B cell (primary cell): ENCODE results near the gene P2RY6. TPM values are rescaled to one million over a fixed set of nuclear protein-coding genes. Genes with fewer than 3 reads are reported as not detected.

Source experiments
- ATAC-seq: fragments of 200-7000 bp; cut with Tn5 transposase; one replicate; pipeline ENCODE4 v1.10.0; 2021; ENCODE audit warnings: low read depth, mild to moderate bottlenecking, moderate number of reproducible peaks, moderate library complexity
- CTCF ChIA-PET: fragments of 350-600 bp; sonication (Branson Sonifier 250); formaldehyde crosslinking; loops from one replicate; lab custom pipeline; 2021; ENCODE audit warnings: antibody characterized with exemption, inconsistent platforms; lab: Charles Lee
- POLR2A ChIA-PET: fragments of 350-600 bp; sonication (Branson Sonifier 250); formaldehyde crosslinking; loops from one replicate; lab custom pipeline; 2021; ENCODE audit warnings: antibody characterized with exemption; lab: Charles Lee
- DNase-seq: peaks from one replicate; pipeline ENCODE4 v3.0.0; 2013
- H2AFZ ChIP-seq: 2 replicates; pipeline ENCODE4 v1.6.1; 2012; ENCODE audit warnings: mild to moderate bottlenecking, low read depth, low read length; ENCODE audit not compliant: insufficient read depth, poor library complexity, severe bottlenecking
- H3K27ac ChIP-seq, 2 donors: 1 replicate in 1 of 2; 2 replicates in 1 of 2; pipeline ENCODE4 v1.5.1; 2012 to 2013; ENCODE audit warnings: low read length in 2 of 2, mild to moderate bottlenecking in 2 of 2, moderate library complexity in 1 of 2
- H3K27me3 ChIP-seq, 4 experiments: fragments of 200-600 bp in 1 of 4; sonication (generic) in 1 of 4; replicated peaks in 1 of 4; 1 replicate in 2 of 4; 2 replicates in 2 of 4; pipeline versions ENCODE4 v1.6.1 to v1.7.0; 2013 to 2016; ENCODE audit warnings: low read length in 3 of 4, mild to moderate bottlenecking in 2 of 4, mixed read lengths in 1 of 4, moderate library complexity in 1 of 4; ENCODE audit not compliant: insufficient read depth in 4 of 4, control insufficient read depth in 3 of 4; ENCODE audit errors: control extremely low read depth in 1 of 4
- H3K36me3 ChIP-seq, 2 experiments: replicated peaks in 1 of 2; 1 replicate in 1 of 2; 2 replicates in 1 of 2; pipeline versions ENCODE4 v1.6.1 to v1.7.1; 2013; ENCODE audit warnings: low read length in 1 of 2; ENCODE audit not compliant: insufficient read depth in 2 of 2, control insufficient read depth in 1 of 2; ENCODE audit errors: control extremely low read depth in 1 of 2, extremely low read depth in 1 of 2
- H3K4me1 ChIP-seq, 2 donors: fragments of 200-600 bp in 1 of 2; sonication (generic) in 1 of 2; 1 replicate in 1 of 2; 2 replicates in 1 of 2; pipeline versions ENCODE4 v1.5.1 to v1.6.1; 2013 to 2017; ENCODE audit warnings: low read length in 2 of 2; ENCODE audit not compliant: control insufficient read depth in 2 of 2, insufficient read depth in 2 of 2
- H3K4me2 ChIP-seq: replicated peaks from 2 replicates; pipeline ENCODE3; 2012; ENCODE audit warnings: mild to moderate bottlenecking, low read depth, low read length; ENCODE audit not compliant: poor library complexity, severe bottlenecking
- H3K4me3 ChIP-seq, 5 experiments: fragments of 200-600 bp in 1 of 5; sonication (generic) in 1 of 5; 1 replicate in 3 of 5; 2 replicates in 2 of 5; pipeline versions ENCODE4 v1.5.1 to v1.7.0; 2011 to 2016; ENCODE audit warnings: low read length in 4 of 5, mild to moderate bottlenecking in 4 of 5, low read depth in 2 of 5, control low read depth in 1 of 5, moderate library complexity in 1 of 5; ENCODE audit not compliant: insufficient read depth in 1 of 5; ENCODE audit errors: control extremely low read depth in 1 of 5, extremely low read depth in 1 of 5
- H3K79me2 ChIP-seq: fragments of 200-600 bp; sonication (generic); one replicate; pipeline ENCODE4 v1.6.0; 2016; ENCODE audit warnings: low read length; ENCODE audit not compliant: control insufficient read depth, insufficient read depth
- H3K9ac ChIP-seq: fragments of 200-600 bp; sonication (generic); 2 replicates; pipeline ENCODE4 v1.6.1; 2017; ENCODE audit warnings: mild to moderate bottlenecking, low read length, moderate library complexity
- H3K9me3 ChIP-seq, 3 donors: one replicate each; pipeline versions ENCODE4 v1.6.1 to v1.7.1; 2013; ENCODE audit warnings: low read length in 2 of 3; ENCODE audit not compliant: control insufficient read depth in 2 of 3, insufficient read depth in 1 of 3; ENCODE audit errors: control extremely low read depth in 1 of 3
- H4K20me1 ChIP-seq: 2 replicates; pipeline ENCODE4 v1.6.0; 2012; ENCODE audit warnings: mild to moderate bottlenecking, low read length; ENCODE audit not compliant: insufficient read depth, control insufficient read depth, poor library complexity, severe bottlenecking
- H3K27ac Mint-ChIP-seq: one replicate; pipeline ENCODE4 v1.8.0; 2021; ENCODE audit warnings: mixed read lengths
- H3K27me3 Mint-ChIP-seq: one replicate; pipeline ENCODE4 v1.8.0; 2021; ENCODE audit warnings: mixed read lengths
- H3K4me1 Mint-ChIP-seq: one replicate; pipeline ENCODE4 v1.8.0; 2021; ENCODE audit warnings: mixed read lengths
- H3K4me3 Mint-ChIP-seq: one replicate; pipeline ENCODE4 v1.8.0; 2021; ENCODE audit warnings: mixed read lengths
- H3K9me3 Mint-ChIP-seq: one replicate; pipeline ENCODE4 v1.8.0; 2022; ENCODE audit warnings: mixed read lengths; ENCODE audit not compliant: insufficient read depth
- EZH2 ChIP-seq: IDR thresholded peaks from 2 replicates; pipeline ENCODE4 v1.6.1; 2012; ENCODE audit warnings: borderline replicate concordance, low read depth, mild to moderate bottlenecking, moderate library complexity, low read length; ENCODE audit not compliant: insufficient read depth, poor library complexity, severe bottlenecking
- WGBS: methylation state at CpG from one replicate; pipeline ENCODE4 v1.1.5; 2013; ENCODE audit warnings: missing lambda C conversion rate; ENCODE audit not compliant: insufficient coverage; 5-methylcytosine and 5-hydroxymethylcytosine counted together
- intact Hi-C: fragments of 100-400 bp; cut with micrococcal nuclease; formaldehyde crosslinking; loops from one replicate; pipeline ENCODE4 v1.10.0; 2022
- polyA plus RNA-seq: library from polyadenylated mRNA; depleted of rRNA; stranded (reverse); fragments of >200 nt; gene quantifications from 2 replicates; pipeline ENCODE4 v1.2.3, GENCODE V29; 2012
- total RNA-seq, 2 donors: library from RNA; stranded (reverse); fragments of 120-200 nt in 1 of 2; gene quantifications; 1 replicate in 1 of 2; 2 replicates in 1 of 2; pipeline versions ENCODE4 v1.2.3 to v1.2.4, GENCODE V29; 2013 to 2022
- TF ChIP-seq, protein P1 (sequence below): fragments of 200-600 bp; IDR thresholded peaks from one replicate; pipeline ENCODE4 v1.8.0; 2022; ENCODE audit warnings: antibody characterized with exemption, mild to moderate bottlenecking

P2RY6 gene
- total and polyA plus RNA-seq, 2 donors (not counting 1 experiment from before 2014, with no cell fraction given) = 0.25 TPM; not detected in 1

DNA sequence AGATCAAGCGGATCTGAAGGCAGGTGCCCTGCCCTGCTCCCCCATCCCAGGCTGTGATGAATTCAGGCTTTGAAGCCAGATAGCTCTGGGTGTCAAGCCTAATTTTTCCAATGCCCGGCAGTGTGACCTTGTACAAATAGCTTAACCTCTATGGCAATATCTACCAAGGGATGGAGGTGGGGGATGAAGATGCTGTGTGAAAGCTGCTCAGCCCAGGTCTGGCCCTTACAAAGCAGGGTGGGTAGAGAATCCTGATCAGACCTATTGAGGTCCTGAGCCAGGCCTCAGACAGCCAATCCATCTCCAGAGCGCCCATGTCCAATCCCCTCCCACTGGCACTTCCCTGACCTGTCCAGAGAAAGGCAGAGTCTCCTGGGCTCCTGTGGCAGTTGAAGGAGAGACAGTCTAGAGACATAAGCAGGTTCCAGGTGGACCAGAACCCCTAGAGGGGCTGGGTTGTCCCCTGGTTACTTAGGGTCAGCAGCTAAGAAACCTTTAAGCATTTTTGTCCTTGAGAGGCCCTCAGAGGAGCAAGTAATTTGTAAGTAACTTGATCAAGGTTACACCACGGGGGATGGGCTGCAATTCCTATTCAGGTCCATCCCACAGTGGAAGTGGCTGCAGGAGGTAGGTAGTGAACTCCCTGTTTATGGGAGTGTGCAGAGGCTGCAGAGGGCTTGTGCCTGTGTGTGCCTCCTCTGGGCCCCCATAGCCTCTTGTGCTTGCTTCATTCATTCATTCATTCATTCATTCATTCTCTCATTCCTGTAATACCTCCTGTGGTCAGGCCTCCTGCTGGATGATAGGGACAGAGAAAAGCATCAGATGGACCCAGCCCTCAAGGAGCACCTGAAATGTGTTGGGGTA lies 43.6 kb upstream of the P2RY6 start:
- Histone ChIP-seq H3K27ac (no peak overlapping the region), H3K79me2 (no peaks in the 10 kb centered on the region), H3K4me2 (no peak overlapping the region), H3K9ac (no peak overlapping the region), H3K36me3 (no peaks in the 10 kb centered on the region), H3K27me3 (peaks cover 0 to 5% (median 0%) of the 10 kb centered on the region in 4 experiments), H2AFZ (no peak overlapping the region), H3K9me3 (no peaks in the 10 kb centered on the region), H4K20me1 (no peaks in the 10 kb centered on the region), H3K4me1 (no peaks in the 10 kb centered on the region), H3K4me3 (no peak overlapping the region)
- Mint-ChIP-seq H3K4me3 (no peak overlapping the region), H3K9me3 (no peaks in the 10 kb centered on the region), H3K4me1 (no peaks in the 10 kb centered on the region), H3K27me3 (no peaks in the 10 kb centered on the region), H3K27ac (no peak overlapping the region)
- CTCF ChIA-PET = interaction anchor here (0.7 to 1.1 kb wide), 4 partner anchors 9 to 44 kb away, joined by 3 to 4 read pairs (median 4); no protein-coding TSS in a partner anchor
- intact Hi-C loops = no loop called here
- 97% methylated on average over 4 of the region's 4 CpGs for WGBS
- POLR2A ChIA-PET = interaction anchor here (0.7 kb wide), 1 partner anchor 130 kb away, joined by 9 read pairs; no protein-coding TSS in a partner anchor
- no peak for ATAC-seq
- TF ChIP-seq, protein P1, sequence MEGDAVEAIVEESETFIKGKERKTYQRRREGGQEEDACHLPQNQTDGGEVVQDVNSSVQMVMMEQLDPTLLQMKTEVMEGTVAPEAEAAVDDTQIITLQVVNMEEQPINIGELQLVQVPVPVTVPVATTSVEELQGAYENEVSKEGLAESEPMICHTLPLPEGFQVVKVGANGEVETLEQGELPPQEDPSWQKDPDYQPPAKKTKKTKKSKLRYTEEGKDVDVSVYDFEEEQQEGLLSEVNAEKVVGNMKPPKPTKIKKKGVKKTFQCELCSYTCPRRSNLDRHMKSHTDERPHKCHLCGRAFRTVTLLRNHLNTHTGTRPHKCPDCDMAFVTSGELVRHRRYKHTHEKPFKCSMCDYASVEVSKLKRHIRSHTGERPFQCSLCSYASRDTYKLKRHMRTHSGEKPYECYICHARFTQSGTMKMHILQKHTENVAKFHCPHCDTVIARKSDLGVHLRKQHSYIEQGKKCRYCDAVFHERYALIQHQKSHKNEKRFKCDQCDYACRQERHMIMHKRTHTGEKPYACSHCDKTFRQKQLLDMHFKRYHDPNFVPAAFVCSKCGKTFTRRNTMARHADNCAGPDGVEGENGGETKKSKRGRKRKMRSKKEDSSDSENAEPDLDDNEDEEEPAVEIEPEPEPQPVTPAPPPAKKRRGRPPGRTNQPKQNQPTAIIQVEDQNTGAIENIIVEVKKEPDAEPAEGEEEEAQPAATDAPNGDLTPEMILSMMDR = no peak
- no peak for TF ChIP-seq EZH2
- no peak for DNase-seq

DNA sequence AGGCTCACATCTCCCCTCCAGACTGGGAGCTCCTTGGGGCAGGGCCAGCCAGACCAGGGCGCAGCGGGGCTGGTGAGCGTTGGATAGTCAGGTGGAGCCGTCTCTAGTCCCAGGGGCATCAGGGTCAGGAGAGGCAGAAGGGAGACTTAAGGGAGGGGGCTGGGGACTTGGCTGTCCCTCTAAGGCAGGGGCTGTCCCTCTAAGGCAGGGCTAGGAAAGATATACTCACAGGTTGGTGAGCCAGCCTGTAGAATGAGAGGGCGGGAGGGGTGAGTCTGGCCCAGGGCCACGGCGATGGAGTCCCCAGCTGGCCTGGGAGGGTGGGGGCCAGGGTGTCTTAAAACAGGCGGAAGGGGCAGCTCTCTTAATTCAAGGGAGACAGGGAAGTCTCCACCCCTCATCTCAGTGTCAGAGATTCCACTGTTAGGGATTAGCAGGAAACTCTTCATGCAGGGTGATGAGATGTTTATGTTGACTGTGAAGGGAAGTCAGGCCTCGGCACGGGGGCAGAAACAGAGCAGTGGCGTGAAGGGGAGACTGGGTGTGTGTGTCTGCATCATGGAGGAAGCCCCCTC lies 42.7 kb upstream of the P2RY6 start:
- H3K9me3 ChIP-seq = no peaks in the 10 kb centered on the region
- no peaks in the 10 kb centered on the region for H4K20me1 ChIP-seq
- ATAC-seq (no peak), DNase-seq (no peak)
- H3K36me3 ChIP-seq = no peaks in the 10 kb centered on the region
- H3K27ac ChIP-seq = no peak overlapping the region
- H3K27ac Mint-ChIP-seq = no peak overlapping the region
- CTCF ChIA-PET = no interaction called here
- H2AFZ ChIP-seq = no peak overlapping the region
- POLR2A ChIA-PET = no interaction called here
- H3K9me3 Mint-ChIP-seq = no peaks in the 10 kb centered on the region
- H3K4me3 Mint-ChIP-seq = no peak overlapping the region
- no peak overlapping the region for H3K4me2 ChIP-seq
- peaks cover 0 to 5% (median 0%) of the 10 kb centered on the region in 4 experiments for H3K27me3 ChIP-seq
- no peaks in the 10 kb centered on the region for H3K79me2 ChIP-seq
- H3K4me1 Mint-ChIP-seq = no peaks in the 10 kb centered on the region
- intact Hi-C loops = no loop called here
- no peak overlapping the region for H3K4me3 ChIP-seq
- no peaks in the 10 kb centered on the region for H3K4me1 ChIP-seq
- H3K9ac ChIP-seq = no peak overlapping the region
- no peak for TF ChIP-seq EZH2
- TF ChIP-seq, protein P1 = no peak
- no peaks in the 10 kb centered on the region for H3K27me3 Mint-ChIP-seq
- 86% methylated on average over 8 of the region's 11 CpGs for WGBS
